DMS53 (cell line): ENCODE results near the gene CDON.

ENCODE experiments used
- DNase-seq: peaks from one replicate; lab custom pipeline; 2025; lab: John Stamatoyannopoulos, UW

The CDON gene

GRCh38 chr11:126082251-126083109 lies 19.8 kb upstream of the CDON start:
- DNase-seq = no peak

GRCh38 chr11:126081915-126082250 lies 19.2 kb upstream of the CDON start:
- DNase-seq = no peak

- DNase-seq = peak; percentile 44
These were observed 17.7 kb upstream of the CDON start for GRCh38 chr11:126080161-126080941.

- DNase-seq = peak; percentile 84
These were observed 17.0 kb upstream of the CDON start for GRCh38 chr11:126079621-126080124.

- DNase-seq = no peak
These were observed 14.0 kb upstream of the CDON start for GRCh38 chr11:126076641-126077040.

- no peak for DNase-seq
These were observed 10.3 kb upstream of the CDON start for GRCh38 chr11:126072801-126073594.

GRCh38 chr11:126072141-126072741 lies 9.6 kb upstream of the CDON start:
- DNase-seq = peak; percentile 78

- no peak for DNase-seq
These were observed 814 bp upstream of the CDON start for GRCh38 chr11:126063507-126063852.

- DNase-seq = peak; percentile 86
These were observed 673 bp downstream of the CDON start for GRCh38 chr11:126061707-126062678.

- DNase-seq = peak; percentile 47
These were observed 1.9 kb downstream of the CDON start for GRCh38 chr11:126060757-126061171.

- no peak for DNase-seq
These were observed 3.4 kb downstream of the CDON start for GRCh38 chr11:126059238-126059781.

- DNase-seq = no peak
These were observed 4.4 kb downstream of the CDON start for GRCh38 chr11:126058105-126058874.

- DNase-seq = no peak
These were observed 7.8 kb downstream of the CDON start for GRCh38 chr11:126054882-126055281.

- DNase-seq = no peak
These were observed 8.3 kb downstream of the CDON start for GRCh38 chr11:126054408-126054807.

GRCh38 chr11:126053415-126054286 lies 9.0 kb downstream of the CDON start:
- DNase-seq = no peak

GRCh38 chr11:126051117-126051516 lies 11.5 kb downstream of the CDON start:
- DNase-seq = no peak

GRCh38 chr11:126049159-126049558 lies 13.5 kb downstream of the CDON start:
- no peak for DNase-seq

GRCh38 chr11:126048197-126048596 lies 14.5 kb downstream of the CDON start:
- DNase-seq = no peak
